Measurements from ENCODE around the gene NRL. TPM values are rescaled to one million over a fixed set of nuclear protein-coding genes. Genes with fewer than 3 reads are reported as not detected.

NRL gene
- total and polyA plus RNA-seq, 10 of the 15 experiments (the other 5 are each of a cell fraction or from before 2014, with no cell fraction given), result 0.11 to 4.4 (median 2.2) TPM

DNA sequence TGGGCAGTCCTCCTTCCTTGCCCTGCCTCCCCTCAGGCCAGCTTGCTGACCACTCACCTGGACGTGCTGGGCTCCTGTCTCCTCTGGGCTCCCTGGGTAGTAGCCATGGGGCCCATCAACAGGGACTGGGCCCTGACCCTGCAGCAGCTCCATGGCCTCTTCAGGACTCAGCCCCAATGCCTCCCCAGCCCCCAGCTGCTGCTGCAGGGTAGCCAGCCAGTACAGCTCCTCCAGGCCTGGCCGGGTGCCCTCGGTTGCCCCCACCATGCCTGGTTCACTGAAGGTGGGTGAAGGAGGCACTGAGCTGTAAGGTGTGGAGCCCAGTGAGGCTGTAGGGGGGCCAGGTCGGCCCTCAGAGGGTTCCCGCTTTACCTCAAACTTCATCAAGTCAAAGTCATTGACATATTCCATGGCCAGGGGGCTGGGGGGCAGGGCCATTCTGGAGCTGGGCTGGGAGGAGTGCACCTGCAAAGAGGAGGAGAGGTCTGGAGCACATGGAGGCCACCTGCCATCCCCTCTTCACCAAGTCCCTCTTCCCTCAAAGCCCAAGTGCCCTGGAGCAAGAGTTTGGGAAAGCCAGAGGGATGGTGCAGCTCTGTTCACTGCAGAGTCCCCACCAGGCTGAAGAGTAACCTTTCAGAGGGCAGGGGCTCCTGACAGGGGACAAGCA, 32.2 kb downstream of the NRL start:
- Histone ChIP-seq H3K4me3 (no peak overlapping the region), H4K20me1 (ENCODE audit: control insufficient read depth, insufficient read depth) (no peaks in the 10 kb centered on the region), H3K4me1 (ENCODE audit: control insufficient read depth, insufficient read depth, low read length) (peaks cover 13% of the 10 kb centered on the region), H3K36me3 (ENCODE audit: control insufficient read depth in 2 of 2, insufficient read depth in 2 of 2, low read length in 1 of 2) (no peaks in the 10 kb centered on the region), H3K9ac (ENCODE audit: control insufficient read depth, insufficient read depth, low read length) (no peak overlapping the region), H3K27me3 (replicated peaks in 1 of 2; ENCODE audit: control insufficient read depth in 2 of 2, insufficient read depth in 2 of 2, low read length in 1 of 2) (no peaks in the 10 kb centered on the region), H3K79me2 (ENCODE audit: control insufficient read depth, insufficient read depth, low read length) (no peaks in the 10 kb centered on the region), H2AFZ (ENCODE audit: control insufficient read depth, low read depth, low read length) (no peak overlapping the region), H3K4me2 (ENCODE audit: control insufficient read depth, insufficient read depth) (no peak overlapping the region), H3K27ac (ENCODE audit: control insufficient read depth, insufficient read depth) (no peak overlapping the region), H3K9me3 (replicated peaks; ENCODE audit: control insufficient read depth, insufficient read depth, low read length) (no peaks in the 10 kb centered on the region)
- TF ChIP-seq IRF3 (IDR thresholded peaks at IDR 0.05) (no peak), ZNF217 (IDR thresholded peaks at IDR 0.05) (no peak), CBX3 (IDR thresholded peaks at IDR 0.05; ENCODE audit: borderline replicate concordance, low read depth) (no peak), SPI1 (IDR thresholded peaks at IDR 0.05; ENCODE audit: borderline replicate concordance, insufficient read depth, low read depth, low read length) (no peak), BACH1 (IDR thresholded peaks at IDR 0.05; ENCODE audit: borderline replicate concordance) (no peak), LARP7 (IDR thresholded peaks at IDR 0.05) (no peak), EGR1 (IDR thresholded peaks at IDR 0.05; ENCODE audit: borderline replicate concordance in 1 of 2, low read depth in 2 of 2, low read length in 2 of 2) (no peak), EP300 (IDR thresholded peaks at IDR 0.05; ENCODE audit: borderline replicate concordance in 1 of 2, control insufficient read depth in 1 of 2, low read depth in 2 of 2, low read length in 2 of 2) (no peak)
- TF ChIP-seq, protein P1, sequence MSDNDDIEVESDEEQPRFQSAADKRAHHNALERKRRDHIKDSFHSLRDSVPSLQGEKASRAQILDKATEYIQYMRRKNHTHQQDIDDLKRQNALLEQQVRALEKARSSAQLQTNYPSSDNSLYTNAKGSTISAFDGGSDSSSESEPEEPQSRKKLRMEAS (IDR thresholded peaks at IDR 0.05; ENCODE audit: low read depth, low read length), result no peak
- TF ChIP-seq, protein P2, sequence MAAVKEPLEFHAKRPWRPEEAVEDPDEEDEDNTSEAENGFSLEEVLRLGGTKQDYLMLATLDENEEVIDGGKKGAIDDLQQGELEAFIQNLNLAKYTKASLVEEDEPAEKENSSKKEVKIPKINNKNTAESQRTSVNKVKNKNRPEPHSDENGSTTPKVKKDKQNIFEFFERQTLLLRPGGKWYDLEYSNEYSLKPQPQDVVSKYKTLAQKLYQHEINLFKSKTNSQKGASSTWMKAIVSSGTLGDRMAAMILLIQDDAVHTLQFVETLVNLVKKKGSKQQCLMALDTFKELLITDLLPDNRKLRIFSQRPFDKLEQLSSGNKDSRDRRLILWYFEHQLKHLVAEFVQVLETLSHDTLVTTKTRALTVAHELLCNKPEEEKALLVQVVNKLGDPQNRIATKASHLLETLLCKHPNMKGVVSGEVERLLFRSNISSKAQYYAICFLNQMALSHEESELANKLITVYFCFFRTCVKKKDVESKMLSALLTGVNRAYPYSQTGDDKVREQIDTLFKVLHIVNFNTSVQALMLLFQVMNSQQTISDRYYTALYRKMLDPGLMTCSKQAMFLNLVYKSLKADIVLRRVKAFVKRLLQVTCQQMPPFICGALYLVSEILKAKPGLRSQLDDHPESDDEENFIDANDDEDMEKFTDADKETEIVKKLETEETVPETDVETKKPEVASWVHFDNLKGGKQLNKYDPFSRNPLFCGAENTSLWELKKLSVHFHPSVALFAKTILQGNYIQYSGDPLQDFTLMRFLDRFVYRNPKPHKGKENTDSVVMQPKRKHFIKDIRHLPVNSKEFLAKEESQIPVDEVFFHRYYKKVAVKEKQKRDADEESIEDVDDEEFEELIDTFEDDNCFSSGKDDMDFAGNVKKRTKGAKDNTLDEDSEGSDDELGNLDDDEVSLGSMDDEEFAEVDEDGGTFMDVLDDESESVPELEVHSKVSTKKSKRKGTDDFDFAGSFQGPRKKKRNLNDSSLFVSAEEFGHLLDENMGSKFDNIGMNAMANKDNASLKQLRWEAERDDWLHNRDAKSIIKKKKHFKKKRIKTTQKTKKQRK (IDR thresholded peaks at IDR 0.05; ENCODE audit: low read depth, low read length), result no peak
- TF ChIP-seq, protein P3, sequence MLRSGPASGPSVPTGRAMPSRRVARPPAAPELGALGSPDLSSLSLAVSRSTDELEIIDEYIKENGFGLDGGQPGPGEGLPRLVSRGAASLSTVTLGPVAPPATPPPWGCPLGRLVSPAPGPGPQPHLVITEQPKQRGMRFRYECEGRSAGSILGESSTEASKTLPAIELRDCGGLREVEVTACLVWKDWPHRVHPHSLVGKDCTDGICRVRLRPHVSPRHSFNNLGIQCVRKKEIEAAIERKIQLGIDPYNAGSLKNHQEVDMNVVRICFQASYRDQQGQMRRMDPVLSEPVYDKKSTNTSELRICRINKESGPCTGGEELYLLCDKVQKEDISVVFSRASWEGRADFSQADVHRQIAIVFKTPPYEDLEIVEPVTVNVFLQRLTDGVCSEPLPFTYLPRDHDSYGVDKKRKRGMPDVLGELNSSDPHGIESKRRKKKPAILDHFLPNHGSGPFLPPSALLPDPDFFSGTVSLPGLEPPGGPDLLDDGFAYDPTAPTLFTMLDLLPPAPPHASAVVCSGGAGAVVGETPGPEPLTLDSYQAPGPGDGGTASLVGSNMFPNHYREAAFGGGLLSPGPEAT (IDR thresholded peaks at IDR 0.05; ENCODE audit: low read depth), result no peak
- in situ Hi-C loops (cut with MboI), result no loop called here
- RAD21 ChIA-PET (ENCODE audit: unreplicated experiment), result interaction anchor here (1.3 to 4.6 kb wide), 6 partner anchors 10 to 78 kb away, joined by 3 to 39 read pairs (median 14); partner anchors contain the start of genes DCAF11, IRF9, NRL and PCK2
- no peak for ATAC-seq
- POLR2A ChIA-PET, result interaction anchor here (1.3 to 4.2 kb wide), 5 partner anchors 12 to 64 kb away, joined by 3 to 33 read pairs (median 6); partner anchors contain the start of genes CARMIL3, PCK2, PSME1 and PSME2
- CTCF ChIA-PET, result interaction anchor here (0.6 to 4.9 kb wide), 9 partner anchors 8 to 469 kb away, joined by 3 to 71 read pairs (median 3); partner anchors contain the start of genes CIDEB, PCK2 and PSME2
- no peak for FAIRE-seq
- WGBS (ENCODE audit: insufficient coverage, insufficient replicate concordance, low lambda C conversion rate, missing lambda C conversion rate), result 52% methylated on average over 5 of the region's 5 CpGs
- DNase-seq (ENCODE audit: low read depth, low spot score), result no peak
- SMC1A ChIA-PET (ENCODE audit: uncharacterized antibody, unreplicated experiment), result interaction anchor here (0.9 to 5.2 kb wide), 4 partner anchors 9 to 79 kb away, joined by 3 to 51 read pairs (median 6); partner anchors contain the start of gene PCK2
- BruUV-seq (replicated peaks), result no TSS peak
- intact Hi-C loops (cut with micrococcal nuclease; ENCODE audit: unreplicated experiment), result no loop called here

Measured in GM12878 (cell line).